Tibial nerve (tissue), 4 donors: ENCODE results near the gene EFNA5.

Experiments
- CTCF ChIP-seq, 5 experiments: fragments of 200-600 bp in 3 of 5; fragments of 450-650 bp in 2 of 5; sonication (generic) in 3 of 5; IDR thresholded peaks; one replicate each; pipeline ENCODE4 v1.5.1; 2016 to 2019; ENCODE audit warnings: antibody characterized with exemption in 5 of 5, mild to moderate bottlenecking in 3 of 5, moderate library complexity in 2 of 5
- EP300 ChIP-seq, 2 donors: sonication (generic); formaldehyde crosslinking; IDR thresholded peaks; one replicate each; pipeline ENCODE4 v1.6.1; 2017; ENCODE audit warnings: antibody characterized with exemption in 2 of 2, mild to moderate bottlenecking in 1 of 2
- POLR2A ChIP-seq, 2 donors: fragments of 450-650 bp; IDR thresholded peaks; one replicate each; pipeline ENCODE4 v1.6.1; 2017; ENCODE audit warnings: antibody characterized with exemption in 2 of 2, mild to moderate bottlenecking in 2 of 2, moderate library complexity in 2 of 2

GRCh38 chr5:107572715-107573368, 97.9 kb downstream of the EFNA5 start:
- TF ChIP-seq POLR2A (IDR thresholded peaks at IDR 0.05), result no peak
- no peak for TF ChIP-seq CTCF (IDR thresholded peaks at IDR 0.05)
- no peak for TF ChIP-seq EP300 (IDR thresholded peaks at IDR 0.05)
